H9 (cell line): Measurements from ENCODE around the gene PTK6. TPM values are rescaled to one million over a fixed set of nuclear protein-coding genes. Genes with fewer than 3 reads are reported as not detected.

Source experiments
- DNase-seq: peaks from one replicate; pipeline ENCODE4 v3.0.0-alpha.2; 2017
- H2AFZ ChIP-seq: one replicate; pipeline ENCODE4 v1.6.1; 2013; ENCODE audit warnings: mild to moderate bottlenecking, low read length, control low read depth, moderate library complexity
- H2AK5ac ChIP-seq: 2 replicates; pipeline ENCODE4 v1.6.1; 2013; ENCODE audit warnings: low read length, control low read depth, mixed read lengths; ENCODE audit not compliant: insufficient read length
- H2BK120ac ChIP-seq: one replicate; pipeline ENCODE4 v1.6.1; 2013; ENCODE audit warnings: low read depth, mild to moderate bottlenecking, low read length, control low read depth, inconsistent platforms; ENCODE audit not compliant: poor library complexity, severe bottlenecking
- H2BK12ac ChIP-seq: 2 replicates; pipeline ENCODE4 v1.6.1; 2013; ENCODE audit warnings: low read length, control low read depth, mixed read lengths, low read depth; ENCODE audit not compliant: insufficient read length
- H2BK15ac ChIP-seq: 2 replicates; pipeline ENCODE4 v1.6.1; 2013; ENCODE audit warnings: low read depth, low read length, control low read depth
- H2BK20ac ChIP-seq: one replicate; pipeline ENCODE4 v1.6.1; 2013; ENCODE audit warnings: low read depth, mild to moderate bottlenecking, low read length, control low read depth, inconsistent platforms; ENCODE audit not compliant: poor library complexity, severe bottlenecking
- H2BK5ac ChIP-seq: 2 replicates; pipeline ENCODE4 v1.6.1; 2013; ENCODE audit warnings: low read length, control low read depth, mixed read lengths; ENCODE audit not compliant: insufficient read length
- H3K14ac ChIP-seq: 2 replicates; pipeline ENCODE4 v1.6.1; 2013; ENCODE audit warnings: low read length, control low read depth; ENCODE audit not compliant: insufficient read depth
- H3K18ac ChIP-seq: 2 replicates; pipeline ENCODE4 v1.6.1; 2013; ENCODE audit warnings: low read depth, mild to moderate bottlenecking, mixed read lengths, low read length, control low read depth; ENCODE audit not compliant: insufficient read length
- H3K23ac ChIP-seq: 2 replicates; pipeline ENCODE4 v1.6.1; 2013; ENCODE audit warnings: low read length, control low read depth, mixed read lengths, low read depth; ENCODE audit not compliant: insufficient read length
- H3K23me2 ChIP-seq: 2 replicates; pipeline ENCODE4 v1.6.1; 2013; ENCODE audit warnings: low read depth, mild to moderate bottlenecking, mixed read lengths, low read length, control low read depth; ENCODE audit not compliant: insufficient read length, poor library complexity, severe bottlenecking
- H3K27ac ChIP-seq: 2 replicates; pipeline ENCODE4 v1.5.1; 2013; ENCODE audit warnings: low read length, control low read depth, mixed read lengths, low read depth; ENCODE audit not compliant: insufficient read length
- H3K27me3 ChIP-seq: 2 replicates; pipeline ENCODE4 v1.6.1; 2013; ENCODE audit warnings: low read length, control low read depth, inconsistent platforms; ENCODE audit not compliant: insufficient read depth
- H3K4ac ChIP-seq: 2 replicates; pipeline ENCODE4 v1.6.1; 2013; ENCODE audit warnings: low read depth, mild to moderate bottlenecking, control low read depth, inconsistent platforms, low read length, moderate library complexity
- H3K4me1 ChIP-seq: 2 replicates; pipeline ENCODE4 v1.6.1; 2013; ENCODE audit warnings: low read length, control low read depth, inconsistent platforms; ENCODE audit not compliant: insufficient read depth
- H3K4me2 ChIP-seq: 2 replicates; pipeline ENCODE4 v1.6.1; 2013; ENCODE audit warnings: low read length, control low read depth, mixed read lengths; ENCODE audit not compliant: insufficient read length, insufficient read depth
- H3K56ac ChIP-seq: 2 replicates; pipeline ENCODE4 v1.6.1; 2013; ENCODE audit warnings: low read depth, mild to moderate bottlenecking, mixed read lengths, low read length, control low read depth; ENCODE audit not compliant: insufficient read length
- H3K79me1 ChIP-seq: 2 replicates; pipeline ENCODE4 v1.6.1; 2013; ENCODE audit warnings: low read depth, mild to moderate bottlenecking, moderate library complexity, low read length, control low read depth, inconsistent platforms; ENCODE audit not compliant: insufficient read depth, poor library complexity, severe bottlenecking
- H3K79me2 ChIP-seq: 2 replicates; pipeline ENCODE4 v1.6.1; 2013; ENCODE audit warnings: low read length, control low read depth, inconsistent platforms; ENCODE audit not compliant: insufficient read depth
- H3K9ac ChIP-seq: 2 replicates; pipeline ENCODE4 v1.6.1; 2013; ENCODE audit warnings: low read length, control low read depth, mixed read lengths; ENCODE audit not compliant: insufficient read length; ENCODE audit errors: extremely low read depth
- H3K9me3 ChIP-seq: one replicate; pipeline ENCODE4 v1.6.1; 2013; ENCODE audit warnings: low read depth, low read length, inconsistent platforms; ENCODE audit not compliant: control insufficient read depth
- H3T11ph ChIP-seq: one replicate; pipeline ENCODE4 v1.6.1; 2013; ENCODE audit warnings: mild to moderate bottlenecking, low read length, control low read depth, inconsistent platforms
- H4K20me1 ChIP-seq: one replicate; pipeline ENCODE4 v1.6.1; 2013; ENCODE audit not compliant: control insufficient read depth, insufficient read length, insufficient read depth
- H4K5ac ChIP-seq: 2 replicates; pipeline ENCODE4 v1.6.1; 2013; ENCODE audit warnings: low read depth, mild to moderate bottlenecking, mixed read lengths, low read length, control low read depth; ENCODE audit not compliant: insufficient read length
- H4K8ac ChIP-seq: replicated peaks from 2 replicates; pipeline ENCODE4 v1.6.1; 2013; ENCODE audit warnings: low read length, control low read depth, mixed read lengths, low read depth; ENCODE audit not compliant: insufficient read length
- H4K91ac ChIP-seq: 2 replicates; pipeline ENCODE4 v1.6.1; 2013; ENCODE audit warnings: low read depth, mild to moderate bottlenecking, moderate library complexity, mixed read lengths, low read length, control low read depth; ENCODE audit not compliant: insufficient read length
- H3K27ac Mint-ChIP-seq, 3 experiments: 2 replicates in 2 of 3; 3 replicates in 1 of 3; pipeline ENCODE4 v1.8.0; 2020 to 2021; ENCODE audit warnings: mixed read lengths in 3 of 3, mild to moderate bottlenecking in 1 of 3, moderate library complexity in 1 of 3
- H3K27me3 Mint-ChIP-seq: 2 replicates; pipeline ENCODE4 v1.8.0; 2021; ENCODE audit warnings: low read depth, mild to moderate bottlenecking, moderate library complexity, mixed read lengths
- H3K36me3 Mint-ChIP-seq, 3 experiments: 2 replicates in 2 of 3; 3 replicates in 1 of 3; pipeline ENCODE4 v1.8.0; 2020 to 2021; ENCODE audit warnings: low read depth in 3 of 3, mixed read lengths in 3 of 3; ENCODE audit not compliant: insufficient read depth in 1 of 3
- H3K4me1 Mint-ChIP-seq, 2 experiments: 2 replicates each; pipeline ENCODE4 v1.8.0; 2020; ENCODE audit warnings: mixed read lengths in 2 of 2
- H3K4me3 Mint-ChIP-seq, 2 experiments: 2 replicates in 1 of 2; 3 replicates in 1 of 2; pipeline ENCODE4 v1.8.0; 2020 to 2021; ENCODE audit warnings: mild to moderate bottlenecking in 2 of 2, mixed read lengths in 2 of 2, moderate library complexity in 1 of 2
- H3K9me3 Mint-ChIP-seq, 2 experiments: 2 replicates in 1 of 2; 3 replicates in 1 of 2; pipeline ENCODE4 v1.8.0; 2020; ENCODE audit warnings: mild to moderate bottlenecking in 2 of 2, mixed read lengths in 2 of 2, moderate library complexity in 1 of 2
- WGBS: extraction: QIAGEN DNeasy Blood & Tissue Kit; methylation state at CpG from one replicate; pipeline ENCODE4 v1.1.7; 2013; ENCODE audit warnings: missing lambda C conversion rate, low lambda C conversion rate, mixed read lengths; ENCODE audit not compliant: insufficient read length; ENCODE audit errors: extremely low coverage; 5-methylcytosine and 5-hydroxymethylcytosine counted together
- total RNA-seq: library from RNA; stranded (reverse); gene quantifications from 2 replicates; pipeline ENCODE4 v1.2.1, GENCODE V29; 2021
- TF ChIP-seq, protein P1 (sequence below): fragments of 200-600 bp; sonication (generic); conservative IDR thresholded peaks from 3 replicates; pipeline ENCODE4 v1.8.0; 2021; ENCODE audit warnings: antibody characterized with exemption, mild to moderate bottlenecking

The PTK6 gene
- total RNA-seq, 1 experiment from 2014 or later = 0.46 TPM

DNA sequence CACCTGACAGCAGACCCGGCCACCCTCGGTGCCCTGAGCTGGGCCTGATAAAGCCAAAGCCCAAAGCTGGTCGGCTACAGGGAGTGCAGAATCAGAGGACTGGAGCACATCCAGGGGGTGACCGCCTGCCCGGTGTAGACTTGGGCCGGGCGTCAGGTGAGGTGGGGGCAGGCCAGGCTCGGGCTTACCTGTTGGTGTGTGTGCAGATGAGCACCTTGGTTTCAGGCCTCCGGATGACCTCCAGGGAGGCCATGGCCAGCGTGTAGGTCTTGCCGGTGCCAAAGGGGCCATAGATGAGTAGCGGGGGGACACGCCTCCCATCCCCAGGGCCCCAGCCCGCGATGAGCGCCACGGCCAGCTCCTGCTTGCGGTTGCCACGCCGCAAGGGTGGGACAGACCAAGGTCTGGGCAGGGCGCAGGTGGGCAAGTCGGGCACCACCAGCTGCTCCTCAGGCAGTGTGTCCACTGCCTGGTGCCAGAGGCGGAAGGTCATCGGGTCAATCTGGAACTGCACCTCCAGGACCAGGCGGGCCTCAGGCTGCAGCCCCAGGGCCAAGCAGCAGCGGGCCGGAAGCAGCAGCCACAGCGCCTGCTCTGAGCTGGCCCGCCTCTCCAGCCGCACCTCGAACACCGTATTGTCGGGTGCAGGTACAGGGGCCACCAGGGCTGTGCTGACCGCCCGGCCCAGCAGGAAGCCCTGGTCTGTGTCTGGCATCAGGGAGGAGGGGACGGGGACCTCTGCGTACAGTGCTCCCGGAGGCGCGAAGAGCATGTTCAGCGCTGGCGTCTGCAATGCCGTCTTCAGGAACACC lies 31.2 kb upstream of the PTK6 start:
- WGBS = no CpG with 5 or more reads among the region's 43 CpGs

More for the DNA sequence above, 31.2 kb upstream of the PTK6 start:
- H3K9me3 ChIP-seq = no peaks in the 10 kb centered on the region
- no peak overlapping the region for H3K4ac ChIP-seq
- H3K27me3 Mint-ChIP-seq = no peaks in the 10 kb centered on the region
- H3K23me2 ChIP-seq = no peaks in the 10 kb centered on the region
- H3K79me1 ChIP-seq = no peaks in the 10 kb centered on the region
- H3K79me2 ChIP-seq = no peaks in the 10 kb centered on the region
- no peak overlapping the region for H2BK15ac ChIP-seq
- H4K91ac ChIP-seq = no peak overlapping the region
- DNase-seq = no peak
- no peaks in the 10 kb centered on the region for H4K20me1 ChIP-seq
- no peak overlapping the region for H4K5ac ChIP-seq
- no peak overlapping the region for H2AK5ac ChIP-seq
- H3K14ac ChIP-seq = no peak overlapping the region
- no peak overlapping the region for H2BK12ac ChIP-seq
- H3T11ph ChIP-seq = no peak overlapping the region
- no peak overlapping the region for H2BK20ac ChIP-seq
- H2BK5ac ChIP-seq = no peak overlapping the region
- H3K27me3 ChIP-seq = no peaks in the 10 kb centered on the region
- no peak overlapping the region for H3K4me2 ChIP-seq
- no peaks in the 10 kb centered on the region for H3K9me3 Mint-ChIP-seq
- no peaks in the 10 kb centered on the region for H3K36me3 Mint-ChIP-seq
- no peak overlapping the region for H2AFZ ChIP-seq
- H3K18ac ChIP-seq = no peak overlapping the region
- no peak overlapping the region for H3K23ac ChIP-seq
- H4K8ac ChIP-seq = no peak overlapping the region
- H2BK120ac ChIP-seq = no peak overlapping the region
- H3K9ac ChIP-seq = no peak overlapping the region
- no peaks in the 10 kb centered on the region for H3K4me1 Mint-ChIP-seq
- no peak overlapping the region for H3K4me3 Mint-ChIP-seq
- H3K56ac ChIP-seq = no peak overlapping the region
- H3K27ac ChIP-seq = no peak overlapping the region
- TF ChIP-seq, protein P1, sequence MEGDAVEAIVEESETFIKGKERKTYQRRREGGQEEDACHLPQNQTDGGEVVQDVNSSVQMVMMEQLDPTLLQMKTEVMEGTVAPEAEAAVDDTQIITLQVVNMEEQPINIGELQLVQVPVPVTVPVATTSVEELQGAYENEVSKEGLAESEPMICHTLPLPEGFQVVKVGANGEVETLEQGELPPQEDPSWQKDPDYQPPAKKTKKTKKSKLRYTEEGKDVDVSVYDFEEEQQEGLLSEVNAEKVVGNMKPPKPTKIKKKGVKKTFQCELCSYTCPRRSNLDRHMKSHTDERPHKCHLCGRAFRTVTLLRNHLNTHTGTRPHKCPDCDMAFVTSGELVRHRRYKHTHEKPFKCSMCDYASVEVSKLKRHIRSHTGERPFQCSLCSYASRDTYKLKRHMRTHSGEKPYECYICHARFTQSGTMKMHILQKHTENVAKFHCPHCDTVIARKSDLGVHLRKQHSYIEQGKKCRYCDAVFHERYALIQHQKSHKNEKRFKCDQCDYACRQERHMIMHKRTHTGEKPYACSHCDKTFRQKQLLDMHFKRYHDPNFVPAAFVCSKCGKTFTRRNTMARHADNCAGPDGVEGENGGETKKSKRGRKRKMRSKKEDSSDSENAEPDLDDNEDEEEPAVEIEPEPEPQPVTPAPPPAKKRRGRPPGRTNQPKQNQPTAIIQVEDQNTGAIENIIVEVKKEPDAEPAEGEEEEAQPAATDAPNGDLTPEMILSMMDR = no peak
- no peaks in the 10 kb centered on the region for H3K4me1 ChIP-seq
- H3K27ac Mint-ChIP-seq = no peak overlapping the region
